Osteoblast (primary cell): ENCODE data around the gene ANK3. TPM values are rescaled to one million over a fixed set of nuclear protein-coding genes. Genes with fewer than 3 reads are reported as not detected.

Source experiments
- DNase-seq: peaks from one replicate; pipeline ENCODE4 v3.0.0; 2011; ENCODE audit warnings: low spot score, mixed read lengths; ENCODE audit not compliant: insufficient read length; ENCODE audit errors: missing footprints
- H2AFZ ChIP-seq: 2 replicates; pipeline ENCODE4 v1.6.0; 2011; ENCODE audit warnings: mild to moderate bottlenecking, low read length
- H3K27ac ChIP-seq: 2 replicates; pipeline ENCODE4 v1.5.1; 2011; ENCODE audit warnings: mild to moderate bottlenecking, low read depth, low read length, moderate library complexity
- H3K27me3 ChIP-seq: 2 replicates; pipeline ENCODE4 v1.6.0; 2012; ENCODE audit warnings: mild to moderate bottlenecking, control low read depth, inconsistent platforms, low read length, moderate library complexity; ENCODE audit not compliant: insufficient read depth
- H3K36me3 ChIP-seq: 2 replicates; pipeline ENCODE4 v1.5.1; 2011; ENCODE audit warnings: mild to moderate bottlenecking, low read length, control low read depth, moderate library complexity; ENCODE audit not compliant: insufficient read depth
- H3K4me1 ChIP-seq: 2 replicates; pipeline ENCODE4 v1.5.1; 2011; ENCODE audit warnings: mild to moderate bottlenecking, low read length, control low read depth, moderate library complexity; ENCODE audit not compliant: insufficient read depth
- H3K4me2 ChIP-seq: 2 replicates; pipeline ENCODE4 v1.6.0; 2011; ENCODE audit warnings: mild to moderate bottlenecking, low read length; ENCODE audit not compliant: insufficient read depth
- H3K4me3 ChIP-seq: fragments of 200-600 bp; sonication (generic); 3 replicates; pipeline ENCODE4 v1.5.1; 2012; ENCODE audit warnings: mild to moderate bottlenecking, low read length, inconsistent platforms; ENCODE audit not compliant: insufficient read depth
- H3K79me2 ChIP-seq: 2 replicates; pipeline ENCODE4 v1.6.0; 2012; ENCODE audit warnings: mild to moderate bottlenecking, low read length, control low read depth, inconsistent platforms; ENCODE audit not compliant: insufficient read depth
- H3K9me3 ChIP-seq: 2 replicates; pipeline ENCODE4 v1.5.1; 2011; ENCODE audit warnings: low read depth, low read length, control low read depth
- H4K20me1 ChIP-seq: 2 replicates; pipeline ENCODE4 v1.6.0; 2012; ENCODE audit warnings: mild to moderate bottlenecking, low read length, control low read depth; ENCODE audit not compliant: insufficient read depth
- CTCF ChIP-seq: IDR thresholded peaks from 2 replicates; pipeline ENCODE4 v1.5.1; 2011; ENCODE audit warnings: mild to moderate bottlenecking, low read depth, low read length, moderate library complexity; ENCODE audit errors: extremely low read depth
- total RNA-seq: library from RNA; depleted of rRNA; stranded (reverse); fragments of >200 nt; gene quantifications from 2 replicates; pipeline ENCODE4 v1.2.3, GENCODE V29; 2012

ANK3 gene
- total RNA-seq, 1 donor: 44.5 TPM

DNA sequence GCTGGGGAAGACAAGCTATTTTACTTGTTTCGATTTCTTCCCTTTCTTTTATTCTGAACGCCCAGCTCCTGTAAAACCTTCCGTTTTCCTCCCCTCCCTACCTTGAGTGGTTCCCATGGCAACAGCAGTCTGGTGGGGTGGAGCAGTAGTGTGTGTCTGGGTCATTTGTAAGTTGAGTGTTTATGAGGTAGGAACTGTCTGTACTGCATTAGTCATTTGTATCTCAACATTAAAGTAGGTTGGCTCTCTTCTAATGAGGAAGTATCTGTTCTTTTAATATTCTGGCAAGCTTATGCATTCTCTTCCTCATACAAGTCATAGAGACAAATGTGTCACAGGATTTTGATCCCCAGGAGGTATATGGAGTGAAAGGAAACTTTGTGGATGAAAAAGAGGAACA, 398.0 kb downstream of the ANK3 start:
- no peak overlapping the region for H3K27ac ChIP-seq
- H2AFZ ChIP-seq: no peak overlapping the region
- H4K20me1 ChIP-seq: no peaks in the 10 kb centered on the region
- no peaks in the 10 kb centered on the region for H3K27me3 ChIP-seq
- H3K79me2 ChIP-seq: no peaks in the 10 kb centered on the region
- DNase-seq: no peak
- H3K4me2 ChIP-seq: no peak overlapping the region
- no peak for TF ChIP-seq CTCF
- no peaks in the 10 kb centered on the region for H3K9me3 ChIP-seq
- H3K4me3 ChIP-seq: no peak overlapping the region
- H3K36me3 ChIP-seq: no peaks in the 10 kb centered on the region
- no peaks in the 10 kb centered on the region for H3K4me1 ChIP-seq

DNA sequence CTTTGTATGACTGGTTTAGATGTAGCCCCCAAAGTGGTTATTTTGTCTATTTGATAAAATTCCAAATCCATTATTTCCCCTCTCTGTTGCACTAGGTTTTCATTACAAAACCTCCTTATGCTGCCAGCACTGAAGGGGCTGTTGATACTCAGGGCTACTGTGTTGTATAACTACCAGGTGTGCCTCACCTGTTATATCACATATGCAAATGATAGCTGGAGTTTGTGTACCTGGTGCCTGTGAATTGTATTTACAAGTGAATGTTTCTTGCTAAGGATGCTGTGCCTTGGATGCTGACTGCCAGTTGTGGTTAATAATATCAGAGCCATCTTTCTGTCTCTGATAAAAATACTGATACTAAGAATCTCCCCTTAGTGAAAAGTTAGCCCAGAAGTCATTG, 398.6 kb downstream of the ANK3 start:
- Histone ChIP-seq H3K27ac (no peak overlapping the region), H4K20me1 (no peaks in the 10 kb centered on the region), H3K4me3 (no peak overlapping the region), H2AFZ (no peak overlapping the region), H3K79me2 (no peaks in the 10 kb centered on the region), H3K36me3 (no peaks in the 10 kb centered on the region), H3K27me3 (no peaks in the 10 kb centered on the region), H3K4me1 (no peaks in the 10 kb centered on the region), H3K9me3 (no peaks in the 10 kb centered on the region), H3K4me2 (no peak overlapping the region)
- TF ChIP-seq CTCF: no peak
- no peak for DNase-seq

DNA sequence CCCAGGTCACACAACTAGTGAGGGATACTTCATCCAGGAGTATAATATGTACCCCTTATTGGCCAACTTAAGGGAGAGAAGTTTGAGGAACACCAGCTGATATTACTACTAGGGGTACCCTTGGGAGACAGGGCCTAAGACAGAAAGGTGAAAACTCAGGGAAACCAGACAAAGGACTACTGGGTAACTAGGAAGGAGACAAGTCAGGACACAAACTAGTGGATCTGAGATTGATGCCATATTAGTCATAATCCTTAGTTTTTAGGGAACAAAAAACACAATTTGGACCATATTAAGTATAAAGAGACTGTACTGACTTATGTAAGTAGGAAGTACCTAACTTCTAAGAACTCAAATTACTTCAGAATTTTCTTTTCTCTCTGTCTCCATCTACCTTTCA, 404.0 kb downstream of the ANK3 start:
- no peaks in the 10 kb centered on the region for H3K27me3 ChIP-seq
- H3K36me3 ChIP-seq: no peaks in the 10 kb centered on the region
- DNase-seq: no peak
- no peak overlapping the region for H3K27ac ChIP-seq
- no peak overlapping the region for H3K4me3 ChIP-seq
- TF ChIP-seq CTCF: no peak
- H2AFZ ChIP-seq: no peak overlapping the region
- H4K20me1 ChIP-seq: no peaks in the 10 kb centered on the region
- H3K4me1 ChIP-seq: no peaks in the 10 kb centered on the region
- H3K9me3 ChIP-seq: no peaks in the 10 kb centered on the region
- no peak overlapping the region for H3K4me2 ChIP-seq
- no peaks in the 10 kb centered on the region for H3K79me2 ChIP-seq

DNA sequence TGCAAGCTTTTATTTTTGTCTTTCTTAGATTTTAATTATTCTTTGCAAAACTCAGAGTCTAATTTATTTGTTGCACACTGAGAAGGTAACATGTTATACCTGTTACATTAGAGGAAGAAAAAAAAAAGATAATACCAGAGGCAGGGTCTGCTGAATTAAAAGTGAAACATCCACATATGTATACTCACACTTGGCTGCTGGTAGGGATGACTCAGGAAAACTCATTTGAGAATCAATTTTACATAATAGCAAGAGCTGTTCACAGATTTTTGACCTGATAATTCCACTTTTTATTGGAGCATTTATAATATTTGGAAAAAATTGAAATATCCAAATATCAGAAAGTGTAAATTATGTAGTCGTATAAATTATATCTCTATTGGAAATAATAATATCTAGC, 405.3 kb downstream of the ANK3 start:
- Histone ChIP-seq H3K27me3 (no peaks in the 10 kb centered on the region), H3K79me2 (no peaks in the 10 kb centered on the region), H3K36me3 (no peaks in the 10 kb centered on the region), H3K9me3 (no peaks in the 10 kb centered on the region), H3K4me2 (no peak overlapping the region), H3K4me1 (no peaks in the 10 kb centered on the region), H3K4me3 (no peak overlapping the region), H4K20me1 (no peaks in the 10 kb centered on the region), H2AFZ (no peak overlapping the region), H3K27ac (no peak overlapping the region)
- no peak for TF ChIP-seq CTCF
- DNase-seq: no peak
